ENCODE data around the gene GRAP. TPM values are rescaled to one million over a fixed set of nuclear protein-coding genes. Genes with fewer than 3 reads are reported as not detected.

The GRAP gene
- total RNA-seq, 4 donors from 2014 or later: 5.5 to 19.8 (median 10.5) TPM

- TF ChIP-seq CTCF (IDR thresholded peaks at IDR 0.05) (no peak), POLR2A (IDR thresholded peaks at IDR 0.05) (no peak)
- Histone ChIP-seq H3K4me3 (replicated peaks in 1 of 3) (no peak overlapping the region), H3K36me3 (no peaks in the 10 kb centered on the region), H3K4me1 (peaks cover 0 to 14% of the 10 kb centered on the region in 2 donors), H3K27me3 (no peaks in the 10 kb centered on the region), H3K27ac (peak overlapping the region in 1 of 3 donors; percentile 24), H3K9me3 (no peaks in the 10 kb centered on the region)
- peak; percentile 87 to 97 for DNase-seq
- intact Hi-C loops (cut with DNase I): no loop called here
- 50 to 63% methylated on average over 17 of the region's 22 CpGs for WGBS, 2 donors
Measured at GRCh38 chr17:18992454-18993130, 54.2 kb downstream of the GRAP start.

GRCh38 chr17:18991531-18992315 lies 55.0 kb downstream of the GRAP start:
- TF ChIP-seq CTCF (IDR thresholded peaks at IDR 0.05) (no peak), POLR2A (IDR thresholded peaks at IDR 0.05) (no peak)
- Histone ChIP-seq H3K9me3 (no peaks in the 10 kb centered on the region), H3K4me3 (replicated peaks in 1 of 3) (no peak overlapping the region), H3K27me3 (no peaks in the 10 kb centered on the region), H3K27ac (no peak overlapping the region), H3K4me1 (peaks cover 0 to 14% of the 10 kb centered on the region in 2 donors), H3K36me3 (no peaks in the 10 kb centered on the region)
- 94 to 98% methylated on average over 11 to 16 of the region's 20 CpGs for WGBS, 2 donors
- DNase-seq: no peak
- intact Hi-C loops (cut with DNase I): no loop called here

DNA sequence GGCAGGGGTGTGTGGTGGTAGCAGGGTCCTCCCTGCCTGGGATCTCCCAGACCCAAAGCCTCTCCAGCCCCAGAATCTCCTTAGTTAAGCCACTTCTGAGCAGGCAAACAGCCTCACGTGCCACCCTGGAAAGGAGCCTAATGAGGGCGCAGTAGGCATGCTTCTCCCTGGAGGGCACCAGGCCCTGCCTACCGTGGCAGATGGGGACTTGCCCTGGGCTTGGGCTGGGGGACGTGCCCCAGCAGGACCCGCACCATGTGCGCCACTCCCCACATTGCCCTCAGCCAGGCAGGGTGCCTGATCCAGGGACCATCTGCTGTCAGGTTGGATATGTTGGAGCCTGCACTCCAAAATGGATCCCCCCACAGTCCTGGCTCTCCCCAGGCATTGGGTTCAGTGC lies 56.4 kb downstream of the GRAP start:
- WGBS, 2 donors: no CpG with 5 or more reads among the region's 6 CpGs
- intact Hi-C loops (cut with DNase I): no loop called here
- no peak overlapping the region for H3K4me3 ChIP-seq (replicated peaks in 1 of 3)
- DNase-seq: no peak
- H3K9me3 ChIP-seq: no peaks in the 10 kb centered on the region
- H3K4me1 ChIP-seq: peaks cover 0 to 14% of the 10 kb centered on the region in 2 donors
- no peaks in the 10 kb centered on the region for H3K36me3 ChIP-seq
- H3K27ac ChIP-seq: no peak overlapping the region
- no peaks in the 10 kb centered on the region for H3K27me3 ChIP-seq
- TF ChIP-seq CTCF (IDR thresholded peaks at IDR 0.05): no peak
- TF ChIP-seq POLR2A (IDR thresholded peaks at IDR 0.05): no peak

DNA sequence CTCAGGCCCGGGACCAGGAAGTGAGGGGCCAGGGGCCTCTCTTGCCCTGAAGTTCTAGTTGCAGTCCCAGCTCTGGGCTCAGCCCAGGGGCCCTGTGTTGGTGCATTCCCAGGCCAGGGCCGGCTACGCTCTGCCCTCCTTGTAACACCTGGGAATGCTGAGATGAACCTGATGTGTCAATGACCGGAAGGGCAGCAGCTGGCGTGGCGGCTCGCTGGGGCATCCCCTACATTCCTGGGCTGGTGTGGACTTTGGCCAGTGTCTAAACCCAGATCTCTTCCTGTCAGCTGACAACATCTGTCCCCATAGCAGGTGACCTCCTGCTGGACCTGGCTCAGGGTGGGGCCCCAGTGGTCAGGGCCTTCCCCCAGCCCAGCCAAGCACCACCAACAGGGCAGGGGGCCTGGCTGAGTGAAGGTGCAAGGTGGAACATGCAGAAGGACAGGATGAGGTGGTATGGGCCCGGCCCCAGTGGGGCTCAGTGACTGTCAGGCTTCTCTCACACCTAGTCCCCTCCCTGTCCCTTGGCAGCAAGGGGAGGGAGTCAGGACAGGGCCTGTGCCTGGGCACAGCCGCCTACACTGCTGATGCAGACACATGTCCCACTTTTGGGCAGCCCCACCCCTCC lies 58.1 kb downstream of the GRAP start:
- no peak for TF ChIP-seq CTCF (IDR thresholded peaks at IDR 0.05)
- H3K4me1 ChIP-seq: peaks cover 0 to 14% of the 10 kb centered on the region in 2 donors
- H3K27me3 ChIP-seq: no peaks in the 10 kb centered on the region
- no peak overlapping the region for H3K4me3 ChIP-seq (replicated peaks in 1 of 3)
- DNase-seq: peak in 1 of 2 donors; percentile 25
- 93% methylated on average over 7 of the region's 9 CpGs; no CpG with 5 or more reads in 1 of the 2 donors for WGBS, 2 donors
- no peaks in the 10 kb centered on the region for H3K9me3 ChIP-seq
- no peaks in the 10 kb centered on the region for H3K36me3 ChIP-seq
- intact Hi-C loops (cut with DNase I): no loop called here
- H3K27ac ChIP-seq: no peak overlapping the region
